K562 (cell line): ENCODE data around the gene ZNF521. TPM values are rescaled to one million over a fixed set of nuclear protein-coding genes. Genes with fewer than 3 reads are reported as not detected.

Experiments
- ATAC-seq: fragments of 200-7000 bp; cut with Tn5 transposase; 3 replicates; pipeline ENCODE4 v1.9.1; 2020; ENCODE audit warnings: moderate library complexity
- BruUV-seq: library from RNA; stranded (reverse); fragments of 400-500 nt; replicated peaks from 2 replicates; lab custom pipeline; 2021; lab: Mats Ljungman, UMichigan
- CTCF ChIA-PET: fragments of 300-600 bp; formaldehyde crosslinking; extraction: SDS; loops from one replicate; lab custom pipeline; 2021; ENCODE audit warnings: low intra/inter-chr PET ratio; lab: Yijun Ruan, JAX
- POLR2A ChIA-PET: fragments of 300-600, 350-650 bp; sonication (Branson Sonifier 250); formaldehyde crosslinking; extraction: SDS; loops from one replicate; lab custom pipeline; 2021; ENCODE audit warnings: antibody characterized with exemption, inconsistent platforms; lab: Yijun Ruan, JAX
- DNase-seq, 4 experiments: peaks; one replicate each; pipeline versions ENCODE4 v3.0.0 to v3.0.0-alpha.2; 2011 to 2018; ENCODE audit warnings: low spot score in 3 of 4, mixed read lengths in 3 of 4; ENCODE audit errors: extremely low read depth in 1 of 4
- FAIRE-seq: peaks from 2 replicates; lab custom pipeline; 2011; peaks lifted over from hg19 to GRCh38; lab: Jason Lieb, UNC
- H2AFZ ChIP-seq: 2 replicates; pipeline ENCODE4 v1.6.0; 2011; ENCODE audit warnings: low read depth, low read length, control low read depth, inconsistent platforms
- H3K27ac ChIP-seq: fragments of 200-600 bp; 3 replicates; pipeline ENCODE4 v1.8.0; 2011; ENCODE audit warnings: low read depth, mild to moderate bottlenecking, control low read depth, inconsistent platforms, low read length, moderate library complexity, mixed read lengths; ENCODE audit errors: extremely low read depth
- H3K27me3 ChIP-seq, 2 experiments: fragments of 300-600 bp in 1 of 2; 2 replicates in 1 of 2; 3 replicates in 1 of 2; pipeline versions ENCODE4 v1.6.0 to v1.8.0; 2011; ENCODE audit warnings: inconsistent platforms in 2 of 2, low read length in 2 of 2, mild to moderate bottlenecking in 1 of 2, mixed read lengths in 1 of 2, moderate library complexity in 1 of 2; ENCODE audit not compliant: control insufficient read depth in 2 of 2, insufficient read depth in 2 of 2
- H3K36me3 ChIP-seq: fragments of 300-600 bp; 3 replicates; pipeline ENCODE4 v1.8.0; 2011; ENCODE audit warnings: mild to moderate bottlenecking, low read length, inconsistent platforms; ENCODE audit not compliant: control insufficient read depth, insufficient read depth
- H3K4me1 ChIP-seq, 2 experiments: fragments of 200-600 bp in 1 of 2; replicated peaks in 1 of 2; 2 replicates in 1 of 2; 3 replicates in 1 of 2; pipeline versions ENCODE4 v1.5.1 to v1.8.0; 2011; ENCODE audit warnings: inconsistent platforms in 2 of 2, low read length in 2 of 2, mild to moderate bottlenecking in 1 of 2, mixed read lengths in 1 of 2, moderate library complexity in 1 of 2; ENCODE audit not compliant: control insufficient read depth in 2 of 2, insufficient read depth in 2 of 2
- H3K4me2 ChIP-seq: 2 replicates; pipeline ENCODE4 v1.6.1; 2011; ENCODE audit warnings: low read length, control low read depth, inconsistent platforms, mixed read lengths; ENCODE audit not compliant: insufficient read depth
- H3K4me3 ChIP-seq: fragments of 200-600 bp; sonication (generic), shearing (Covaris generic); 2 replicates; pipeline ENCODE4 v1.5.1; 2016; ENCODE audit warnings: control low read depth, inconsistent platforms
- H3K79me2 ChIP-seq: fragments of 200-600 bp; 3 replicates; pipeline ENCODE4 v1.8.0; 2011; ENCODE audit warnings: low read length, inconsistent platforms; ENCODE audit not compliant: control insufficient read depth, insufficient read depth
- H3K9ac ChIP-seq, 2 experiments: 2 replicates each; pipeline versions ENCODE4 v1.6.0 to v1.6.1; 2011; ENCODE audit warnings: low read depth in 2 of 2, low read length in 2 of 2, control low read depth in 1 of 2, inconsistent platforms in 1 of 2, mild to moderate bottlenecking in 1 of 2, mixed read lengths in 1 of 2; ENCODE audit not compliant: insufficient read depth in 1 of 2
- H3K9me1 ChIP-seq: one replicate; pipeline ENCODE4 v1.6.0; 2011; ENCODE audit warnings: inconsistent platforms, mild to moderate bottlenecking, low read length, moderate library complexity; ENCODE audit not compliant: control insufficient read depth, insufficient read depth
- H3K9me3 ChIP-seq: replicated peaks from 2 replicates; pipeline ENCODE4 v1.5.1; 2011; ENCODE audit warnings: low read depth, low read length, inconsistent platforms; ENCODE audit not compliant: control insufficient read depth, insufficient read depth
- H4K20me1 ChIP-seq: replicated peaks from 2 replicates; pipeline ENCODE4 v1.6.1; 2011; ENCODE audit warnings: low read length, inconsistent platforms, mixed read lengths; ENCODE audit not compliant: control insufficient read depth, insufficient read depth
- BCOR ChIP-seq: fragments of 450-650 bp; IDR thresholded peaks from 2 replicates; pipeline ENCODE4 v1.6.1; 2016
- CCNT2 ChIP-seq: IDR thresholded peaks from 2 replicates; pipeline ENCODE4 v1.6.1; 2011; ENCODE audit warnings: borderline replicate concordance, low read depth, mild to moderate bottlenecking, moderate library complexity, mixed read lengths, low read length; ENCODE audit not compliant: insufficient read length; ENCODE audit errors: extremely low read depth
- CEBPB ChIP-seq: fragments of 450-650 bp; IDR thresholded peaks from 2 replicates; pipeline ENCODE4 v1.6.1; 2016; ENCODE audit warnings: missing genetic modification characterization, missing compliant biosample characterization
- CEBPG ChIP-seq, 3 experiments: fragments of 200-800 bp in 1 of 3; sonication (Bioruptor generic) in 1 of 3; sonication (generic) in 1 of 3; formaldehyde crosslinking in 1 of 3; IDR thresholded peaks in 2 of 3; conservative IDR thresholded peaks in 1 of 3; 2 replicates each; pipeline versions ENCODE4 v1.6.1 to v1.8.0; 2016 to 2022; ENCODE audit warnings: missing compliant biosample characterization in 2 of 3, missing genetic modification characterization in 2 of 3, mild to moderate bottlenecking in 1 of 3, missing genetic modification reagents in 1 of 3
- COPS2 ChIP-seq: fragments of 450-650 bp; conservative IDR thresholded peaks from 2 replicates; pipeline ENCODE4 v1.6.1; 2016; ENCODE audit warnings: mild to moderate bottlenecking, moderate library complexity
- HDAC6 ChIP-seq: IDR thresholded peaks from 2 replicates; pipeline ENCODE4 v1.6.1; 2012; ENCODE audit warnings: low read depth, mild to moderate bottlenecking, control low read depth, inconsistent platforms, low read length, moderate library complexity
- HEY1 ChIP-seq: fragments of 250-450 bp; sonication (Bioruptor Pico); IDR thresholded peaks from 2 replicates; pipeline ENCODE4 v1.5.0; 2020; ENCODE audit warnings: mild to moderate bottlenecking, moderate library complexity, borderline replicate concordance
- MYC ChIP-seq, 2 experiments: fragments of 250-450 bp in 1 of 2; sonication (Bioruptor Pico) in 1 of 2; IDR thresholded peaks; 2 replicates each; pipeline versions ENCODE4 v1.5.1 to v1.6.1; 2012 to 2021; ENCODE audit warnings: low read depth in 2 of 2, borderline replicate concordance in 1 of 2, improper control_type of control experiment in 1 of 2, low read length in 1 of 2, mild to moderate bottlenecking in 1 of 2, moderate library complexity in 1 of 2
- NCOR1 ChIP-seq: fragments of 450-650 bp; IDR thresholded peaks from 2 replicates; pipeline ENCODE4 v1.6.1; 2016; ENCODE audit warnings: mild to moderate bottlenecking, moderate library complexity
- SRSF9 ChIP-seq: fragments of 200-400 bp; formaldehyde crosslinking; IDR thresholded peaks from 2 replicates; pipeline ENCODE4 v1.6.1; 2017; ENCODE audit warnings: low read depth, low read length, borderline replicate concordance
- TBL1XR1 ChIP-seq, 2 experiments: IDR thresholded peaks; 2 replicates each; pipeline ENCODE4 v1.6.1; 2012; ENCODE audit warnings: improper control_type of control experiment in 2 of 2, low read length in 2 of 2, mild to moderate bottlenecking in 1 of 2
- ZNF232 ChIP-seq: sonication (generic); formaldehyde crosslinking; IDR thresholded peaks from 2 replicates; pipeline ENCODE4 v1.8.0; 2022; ENCODE audit warnings: mild to moderate bottlenecking, missing genetic modification reagents
- ZSCAN32 ChIP-seq: fragments of 450-650 bp; formaldehyde crosslinking; IDR thresholded peaks from 2 replicates; pipeline ENCODE4 v1.4.0; 2020; ENCODE audit warnings: mild to moderate bottlenecking, moderate library complexity
- WGBS: fragments of 100-300 bp; shearing (Covaris generic); methylation state at CpG from one replicate; pipeline ENCODE4 v1.1.6; 2016; ENCODE audit warnings: low coverage, mixed read lengths; ENCODE audit not compliant: insufficient coverage; ENCODE audit errors: missing lambda C conversion rate; 5-methylcytosine and 5-hydroxymethylcytosine counted together
- in situ Hi-C: fragments of 300-500 bp; cut with MboI; formaldehyde crosslinking; loops from 4 replicates; pipeline ENCODE4 v1.15.0; 2018; ENCODE audit warnings: inconsistent platforms, mixed read lengths
- intact Hi-C: fragments of 100-400 bp; cut with micrococcal nuclease; formaldehyde crosslinking; loops from 2 replicates; pipeline ENCODE4 v1.14.2; 2022
- polyA plus RNA-seq, 8 experiments: library from polyadenylated mRNA; depleted of rRNA in 4 of 8; stranded (reverse) in 5 of 8; unstranded in 3 of 8; fragments of >200 nt; fragmentation: Nextera tagmentation in 2 of 8; fragmentation: Illumina TruSeq in 1 of 8; extraction: Ambion mirVana in 2 of 8; extraction: Trizol in 1 of 8; gene quantifications; 2 replicates each; pipeline versions ENCODE4 v1.2.1 to v1.2.3, GENCODE V29; 2011 to 2014; ENCODE audit warnings: inconsistent platforms in 1 of 8, missing spikeins in 1 of 8
- total RNA-seq, 7 experiments: library from RNA; depleted of rRNA in 6 of 7; stranded (reverse); fragments of >200 nt in 6 of 7; fragmentation: Illumina TruSeq in 2 of 7; extraction: Trizol in 2 of 7; gene quantifications; 2 replicates each; pipeline versions ENCODE4 v1.2.1 to v1.2.3, GENCODE V29; 2011 to 2021; ENCODE audit warnings: low replicate concordance in 1 of 7
- TF ChIP-seq, protein P1 (sequence below): fragments of 450-650 bp; IDR thresholded peaks from 2 replicates; pipeline ENCODE4 v1.7.1; 2018; ENCODE audit warnings: mild to moderate bottlenecking, low read depth; ENCODE audit not compliant: partially characterized antibody
- TF ChIP-seq, protein P2 (sequence below): fragments of 250-450 bp; sonication (Bioruptor Pico); IDR thresholded peaks from 2 replicates; pipeline ENCODE4 v1.4.0; 2020; ENCODE audit warnings: mild to moderate bottlenecking

Gene ZNF521
- total and polyA plus RNA-seq, 9 of the 15 experiments (the other 6 are each of a cell fraction or from before 2014, with no cell fraction given): 1.2 to 5.8 (median 1.6) TPM

DNA sequence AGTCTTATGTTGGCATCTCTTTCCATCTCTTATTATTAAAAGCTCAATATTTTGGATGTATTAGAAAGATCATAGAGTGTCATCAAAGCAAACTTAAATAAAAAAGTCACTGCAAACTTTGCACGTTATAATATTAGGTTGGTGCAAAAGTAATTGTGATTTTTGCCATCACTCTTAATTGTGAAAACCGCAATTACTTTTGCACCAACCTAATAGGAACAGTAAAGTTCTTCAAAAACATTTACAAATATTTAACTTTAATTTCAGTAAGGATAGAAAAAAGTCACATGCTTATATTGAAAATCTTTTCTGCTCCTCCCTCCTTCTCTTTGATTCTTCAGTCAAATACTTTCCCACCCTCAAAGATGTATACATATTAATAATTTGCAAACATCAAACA is 51.5 kb downstream of the ZNF521 start (continued):
- TF ChIP-seq, protein P1, sequence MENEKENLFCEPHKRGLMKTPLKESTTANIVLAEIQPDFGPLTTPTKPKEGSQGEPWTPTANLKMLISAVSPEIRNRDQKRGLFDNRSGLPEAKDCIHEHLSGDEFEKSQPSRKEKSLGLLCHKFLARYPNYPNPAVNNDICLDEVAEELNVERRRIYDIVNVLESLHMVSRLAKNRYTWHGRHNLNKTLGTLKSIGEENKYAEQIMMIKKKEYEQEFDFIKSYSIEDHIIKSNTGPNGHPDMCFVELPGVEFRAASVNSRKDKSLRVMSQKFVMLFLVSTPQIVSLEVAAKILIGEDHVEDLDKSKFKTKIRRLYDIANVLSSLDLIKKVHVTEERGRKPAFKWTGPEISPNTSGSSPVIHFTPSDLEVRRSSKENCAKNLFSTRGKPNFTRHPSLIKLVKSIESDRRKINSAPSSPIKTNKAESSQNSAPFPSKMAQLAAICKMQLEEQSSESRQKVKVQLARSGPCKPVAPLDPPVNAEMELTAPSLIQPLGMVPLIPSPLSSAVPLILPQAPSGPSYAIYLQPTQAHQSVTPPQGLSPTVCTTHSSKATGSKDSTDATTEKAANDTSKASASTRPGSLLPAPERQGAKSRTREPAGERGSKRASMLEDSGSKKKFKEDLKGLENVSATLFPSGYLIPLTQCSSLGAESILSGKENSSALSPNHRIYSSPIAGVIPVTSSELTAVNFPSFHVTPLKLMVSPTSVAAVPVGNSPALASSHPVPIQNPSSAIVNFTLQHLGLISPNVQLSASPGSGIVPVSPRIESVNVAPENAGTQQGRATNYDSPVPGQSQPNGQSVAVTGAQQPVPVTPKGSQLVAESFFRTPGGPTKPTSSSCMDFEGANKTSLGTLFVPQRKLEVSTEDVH: no peak
- no peak for TF ChIP-seq BCOR
- no peak for TF ChIP-seq SRSF9
- TF ChIP-seq ZSCAN32 (CRISPR knock-in tag): no peak

DNA sequence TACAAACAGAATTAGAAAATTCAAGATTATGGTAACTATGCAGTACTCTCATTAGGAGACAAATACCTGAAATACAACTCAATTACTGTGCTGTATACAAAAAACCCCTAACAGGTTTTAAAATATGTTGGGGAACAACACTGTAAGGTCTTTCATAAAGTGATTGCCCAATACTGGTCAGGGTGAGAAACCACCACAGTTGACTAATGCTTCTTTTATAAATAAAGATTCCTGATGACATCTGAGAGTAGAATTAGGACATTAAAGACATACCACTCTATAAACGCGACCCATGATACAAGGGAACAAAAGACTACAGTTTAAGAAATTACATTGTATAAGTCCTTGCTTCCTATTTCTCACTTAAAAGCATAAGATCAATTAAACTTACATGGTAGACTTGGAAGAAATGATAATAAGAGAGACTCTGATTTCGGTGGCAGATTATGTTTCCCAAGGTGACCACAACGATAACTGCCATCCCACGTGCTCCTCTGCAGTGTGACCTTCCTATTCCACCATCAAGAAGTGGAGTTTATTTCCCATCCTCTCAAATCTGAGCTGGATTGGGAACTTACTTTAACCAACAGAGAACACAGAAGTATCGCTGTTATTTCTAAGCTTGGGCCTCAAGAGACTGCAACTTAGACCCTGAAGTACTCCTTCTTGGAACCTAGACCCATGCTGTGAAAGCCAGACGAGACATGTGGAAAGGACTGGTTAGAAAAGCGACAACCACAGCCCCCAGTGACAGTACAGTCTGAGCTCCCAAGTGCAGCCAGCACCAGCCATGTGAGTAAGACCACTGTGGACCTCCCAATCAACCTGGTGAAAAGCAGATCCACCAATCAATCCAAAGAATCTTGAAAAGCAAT is 52.3 kb downstream of the ZNF521 start:
- Histone ChIP-seq H3K27me3 (no peaks in the 10 kb centered on the region), H3K36me3 (no peaks in the 10 kb centered on the region), H3K9me3 (no peaks in the 10 kb centered on the region), H3K27ac (no peak overlapping the region), H3K9ac (no peak overlapping the region), H3K9me1 (no peaks in the 10 kb centered on the region), H2AFZ (no peak overlapping the region), H3K4me1 (no peaks in the 10 kb centered on the region), H3K4me2 (no peak overlapping the region), H3K4me3 (no peak overlapping the region), H3K79me2 (no peaks in the 10 kb centered on the region), H4K20me1 (no peaks in the 10 kb centered on the region)
- ChIA-PET CTCF (no interaction called here), POLR2A (no interaction called here)
- in situ Hi-C loops: no loop called here
- no peak for DNase-seq
- intact Hi-C loops: no loop called here
- FAIRE-seq: no peak
- no TSS peak for BruUV-seq
- WGBS: 4% methylated on average over 8 of the region's 8 CpGs
- no peak for ATAC-seq
- no peak for TF ChIP-seq CCNT2
- TF ChIP-seq HDAC6: no peak
- no peak for TF ChIP-seq HEY1 (CRISPR knock-in tag)
- TF ChIP-seq NCOR1: no peak
- TF ChIP-seq, protein P2, sequence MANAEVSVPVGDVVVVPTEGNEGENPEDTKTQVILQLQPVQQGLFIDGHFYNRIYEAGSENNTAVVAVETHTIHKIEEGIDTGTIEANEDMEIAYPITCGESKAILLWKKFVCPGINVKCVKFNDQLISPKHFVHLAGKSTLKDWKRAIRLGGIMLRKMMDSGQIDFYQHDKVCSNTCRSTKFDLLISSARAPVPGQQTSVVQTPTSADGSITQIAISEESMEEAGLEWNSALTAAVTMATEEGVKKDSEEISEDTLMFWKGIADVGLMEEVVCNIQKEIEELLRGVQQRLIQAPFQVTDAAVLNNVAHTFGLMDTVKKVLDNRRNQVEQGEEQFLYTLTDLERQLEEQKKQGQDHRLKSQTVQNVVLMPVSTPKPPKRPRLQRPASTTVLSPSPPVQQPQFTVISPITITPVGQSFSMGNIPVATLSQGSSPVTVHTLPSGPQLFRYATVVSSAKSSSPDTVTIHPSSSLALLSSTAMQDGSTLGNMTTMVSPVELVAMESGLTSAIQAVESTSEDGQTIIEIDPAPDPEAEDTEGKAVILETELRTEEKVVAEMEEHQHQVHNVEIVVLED: no peak
- TF ChIP-seq COPS2: no peak
- peak; percentile 38; the same call in 1 of the 2 replicates for TF ChIP-seq MYC (IDR thresholded peaks at IDR 0.05; ENCODE audit: low read depth, low read length)
- TF ChIP-seq MYC (CRISPR knock-in tag; IDR thresholded peaks at IDR 0.05; ENCODE audit: borderline replicate concordance, low read depth): no peak
- TF ChIP-seq ZNF232 (CRISPR knock-in tag): no peak
- TF ChIP-seq CEBPG (CRISPR knock-in tag; IDR thresholded peaks at IDR 0.05): no peak
- peak; percentile 90 to 93 for TF ChIP-seq CEBPG (tag; conservative IDR thresholded peaks at IDR 0.05 in 1 of 2, IDR thresholded peaks at IDR 0.05 in 1 of 2)
- TF ChIP-seq TBL1XR1 (IDR thresholded peaks at IDR 0.05; ENCODE audit: low read length in 2 of 2): no peak
- TF ChIP-seq CEBPB (tag): peak; percentile 67
